Measurements from ENCODE around the gene MAP10. TPM values are rescaled to one million over a fixed set of nuclear protein-coding genes. Genes with fewer than 3 reads are reported as not detected.

The MAP10 gene
- total RNA-seq, 2 experiments from 2014 or later, result 0.99 to 1.2 TPM

GRCh38 chr1:232835166-232835565 lies 29.9 kb downstream of the MAP10 start:
- ChIA-PET POLR2A (no interaction called here), CTCF (interaction anchor here (0.7 kb wide), 1 partner anchor 578 kb away, joined by 3 read pairs; no protein-coding TSS in a partner anchor)
- H3K27ac Mint-ChIP-seq, result no peak overlapping the region
- no peaks in the 10 kb centered on the region for H3K9me3 Mint-ChIP-seq
- H3K36me3 Mint-ChIP-seq (ENCODE audit: low read depth), result no peaks in the 10 kb centered on the region
- Histone ChIP-seq H3K4me1 (ENCODE audit: insufficient read depth, low read length) (no peaks in the 10 kb centered on the region), H3K9me3 (ENCODE audit: control insufficient read depth in 1 of 2, insufficient read depth in 1 of 2, low read length in 2 of 2) (peaks cover 0 to 3% of the 10 kb centered on the region in 2 experiments), H3K36me3 (ENCODE audit: insufficient read depth, low read length) (no peaks in the 10 kb centered on the region), H3K4me3 (ENCODE audit: low read length) (no peak overlapping the region), H3K27ac (ENCODE audit: low read depth in 1 of 2, low read length in 2 of 2) (no peak overlapping the region), H3K27me3 (ENCODE audit: control insufficient read depth in 1 of 2, insufficient read depth in 2 of 2, low read length in 2 of 2) (no peaks in the 10 kb centered on the region)
- no peak overlapping the region for H3K4me3 Mint-ChIP-seq
- DNase-seq, result no peak
- no peak for ATAC-seq (ENCODE audit: poor library complexity)
- intact Hi-C loops (cut with DNase I, micrococcal nuclease), result no loop called here
- H3K27me3 Mint-ChIP-seq, result no peaks in the 10 kb centered on the region
- no peak for TF ChIP-seq CTCF (IDR thresholded peaks at IDR 0.05)
- H3K4me1 Mint-ChIP-seq (ENCODE audit: low read depth), result no peaks in the 10 kb centered on the region

GRCh38 chr1:232837087-232837486 lies 31.9 kb downstream of the MAP10 start:
- H3K4me3 ChIP-seq (ENCODE audit: low read length), result no peak overlapping the region
- TF ChIP-seq CTCF (IDR thresholded peaks at IDR 0.05), result no peak
- no peaks in the 10 kb centered on the region for H3K27me3 ChIP-seq (ENCODE audit: control insufficient read depth in 1 of 2, insufficient read depth in 2 of 2, low read length in 2 of 2)
- Mint-ChIP-seq H3K4me1 (ENCODE audit: low read depth) (no peaks in the 10 kb centered on the region), H3K27me3 (no peaks in the 10 kb centered on the region), H3K4me3 (no peak overlapping the region), H3K9me3 (peaks cover 4% of the 10 kb centered on the region), H3K36me3 (ENCODE audit: low read depth) (no peaks in the 10 kb centered on the region), H3K27ac (no peak overlapping the region)
- ATAC-seq (ENCODE audit: poor library complexity) (no peak), DNase-seq (no peak)
- peaks cover 0 to 3% of the 10 kb centered on the region in 2 experiments for H3K9me3 ChIP-seq (ENCODE audit: control insufficient read depth in 1 of 2, insufficient read depth in 1 of 2, low read length in 2 of 2)
- ChIA-PET CTCF (no interaction called here), POLR2A (no interaction called here)
- no peaks in the 10 kb centered on the region for H3K36me3 ChIP-seq (ENCODE audit: insufficient read depth, low read length)
- no peaks in the 10 kb centered on the region for H3K4me1 ChIP-seq (ENCODE audit: insufficient read depth, low read length)
- no peak overlapping the region for H3K27ac ChIP-seq (ENCODE audit: low read depth in 1 of 2, low read length in 2 of 2)
- intact Hi-C loops (cut with DNase I, micrococcal nuclease), result no loop called here

- TF ChIP-seq CTCF (IDR thresholded peaks at IDR 0.05), result no peak
- Histone ChIP-seq H3K36me3 (ENCODE audit: insufficient read depth, low read length) (no peaks in the 10 kb centered on the region), H3K27me3 (ENCODE audit: control insufficient read depth in 1 of 2, insufficient read depth in 2 of 2, low read length in 2 of 2) (no peaks in the 10 kb centered on the region), H3K4me3 (ENCODE audit: low read length) (no peak overlapping the region), H3K27ac (ENCODE audit: low read depth in 1 of 2, low read length in 2 of 2) (no peak overlapping the region), H3K9me3 (ENCODE audit: control insufficient read depth in 1 of 2, insufficient read depth in 1 of 2, low read length in 2 of 2) (peaks cover 0 to 3% of the 10 kb centered on the region in 2 experiments), H3K4me1 (ENCODE audit: insufficient read depth, low read length) (no peaks in the 10 kb centered on the region)
- no peak for ATAC-seq (ENCODE audit: poor library complexity)
- intact Hi-C loops (cut with DNase I, micrococcal nuclease), result no loop called here
- no peak for DNase-seq
- ChIA-PET POLR2A (no interaction called here), CTCF (no interaction called here)
- H3K27ac Mint-ChIP-seq, result no peak overlapping the region
- H3K36me3 Mint-ChIP-seq (ENCODE audit: low read depth), result no peaks in the 10 kb centered on the region
- no peaks in the 10 kb centered on the region for H3K27me3 Mint-ChIP-seq
- H3K9me3 Mint-ChIP-seq, result peaks cover 4% of the 10 kb centered on the region
- no peak overlapping the region for H3K4me3 Mint-ChIP-seq
- H3K4me1 Mint-ChIP-seq (ENCODE audit: low read depth), result no peaks in the 10 kb centered on the region
Observed at GRCh38 chr1:232841823-232842565, 36.8 kb downstream of the MAP10 start.
